ENCODE results near the gene PIEZO2.

Gene PIEZO2

GRCh38 chr18:10872304-10872703, 277.1 kb downstream of the PIEZO2 start:
- Histone ChIP-seq H3K9ac (ENCODE audit: low read length) (no peak overlapping the region), H3K4me3 (ENCODE audit: low read length) (no peak overlapping the region), H3K27me3 (ENCODE audit: control insufficient read depth, insufficient read depth, low read length) (no peaks in the 10 kb centered on the region), H3K36me3 (ENCODE audit: control insufficient read depth, low read depth, low read length) (no peaks in the 10 kb centered on the region), H3K4me1 (ENCODE audit: control insufficient read depth, low read depth, low read length) (peaks cover 8% of the 10 kb centered on the region), H3K9me3 (ENCODE audit: control insufficient read depth, low read depth, low read length) (no peaks in the 10 kb centered on the region), H3K27ac (ENCODE audit: low read length) (no peak overlapping the region)

GRCh38 chr18:10864722-10865121, 284.6 kb downstream of the PIEZO2 start:
- no peaks in the 10 kb centered on the region for H3K27me3 ChIP-seq (ENCODE audit: control insufficient read depth, insufficient read depth, low read length)
- H3K9ac ChIP-seq (ENCODE audit: low read length), result no peak overlapping the region
- no peaks in the 10 kb centered on the region for H3K36me3 ChIP-seq (ENCODE audit: control insufficient read depth, low read depth, low read length)
- H3K9me3 ChIP-seq (ENCODE audit: control insufficient read depth, low read depth, low read length), result no peaks in the 10 kb centered on the region
- H3K4me1 ChIP-seq (ENCODE audit: control insufficient read depth, low read depth, low read length), result peaks cover 7% of the 10 kb centered on the region
- H3K27ac ChIP-seq (ENCODE audit: low read length), result no peak overlapping the region
- H3K4me3 ChIP-seq (ENCODE audit: low read length), result no peak overlapping the region

GRCh38 chr18:10863026-10863425, 286.3 kb downstream of the PIEZO2 start:
- no peak overlapping the region for H3K9ac ChIP-seq (ENCODE audit: low read length)
- H3K27me3 ChIP-seq (ENCODE audit: control insufficient read depth, insufficient read depth, low read length), result no peaks in the 10 kb centered on the region
- no peak overlapping the region for H3K27ac ChIP-seq (ENCODE audit: low read length)
- H3K4me1 ChIP-seq (ENCODE audit: control insufficient read depth, low read depth, low read length), result peaks cover 7% of the 10 kb centered on the region
- no peaks in the 10 kb centered on the region for H3K9me3 ChIP-seq (ENCODE audit: control insufficient read depth, low read depth, low read length)
- H3K36me3 ChIP-seq (ENCODE audit: control insufficient read depth, low read depth, low read length), result no peaks in the 10 kb centered on the region
- H3K4me3 ChIP-seq (ENCODE audit: low read length), result no peak overlapping the region

- H3K27me3 ChIP-seq (ENCODE audit: control insufficient read depth, insufficient read depth, low read length), result no peaks in the 10 kb centered on the region
- H3K9ac ChIP-seq (ENCODE audit: low read length), result no peak overlapping the region
- no peaks in the 10 kb centered on the region for H3K9me3 ChIP-seq (ENCODE audit: control insufficient read depth, low read depth, low read length)
- no peak overlapping the region for H3K4me3 ChIP-seq (ENCODE audit: low read length)
- no peak overlapping the region for H3K27ac ChIP-seq (ENCODE audit: low read length)
- peaks cover 7% of the 10 kb centered on the region for H3K4me1 ChIP-seq (ENCODE audit: control insufficient read depth, low read depth, low read length)
- H3K36me3 ChIP-seq (ENCODE audit: control insufficient read depth, low read depth, low read length), result no peaks in the 10 kb centered on the region
Observed at GRCh38 chr18:10860928-10861327, 288.4 kb downstream of the PIEZO2 start.

GRCh38 chr18:10860382-10860781, 289.0 kb downstream of the PIEZO2 start:
- H3K9ac ChIP-seq (ENCODE audit: low read length), result no peak overlapping the region
- H3K27ac ChIP-seq (ENCODE audit: low read length), result no peak overlapping the region
- H3K4me3 ChIP-seq (ENCODE audit: low read length), result no peak overlapping the region
- no peaks in the 10 kb centered on the region for H3K36me3 ChIP-seq (ENCODE audit: control insufficient read depth, low read depth, low read length)
- H3K27me3 ChIP-seq (ENCODE audit: control insufficient read depth, insufficient read depth, low read length), result no peaks in the 10 kb centered on the region
- no peaks in the 10 kb centered on the region for H3K9me3 ChIP-seq (ENCODE audit: control insufficient read depth, low read depth, low read length)
- peaks cover 7% of the 10 kb centered on the region for H3K4me1 ChIP-seq (ENCODE audit: control insufficient read depth, low read depth, low read length)

GRCh38 chr18:10858477-10858876, 290.9 kb downstream of the PIEZO2 start:
- Histone ChIP-seq H3K27ac (ENCODE audit: low read length) (no peak overlapping the region), H3K36me3 (ENCODE audit: control insufficient read depth, low read depth, low read length) (no peaks in the 10 kb centered on the region), H3K27me3 (ENCODE audit: control insufficient read depth, insufficient read depth, low read length) (no peaks in the 10 kb centered on the region), H3K9me3 (ENCODE audit: control insufficient read depth, low read depth, low read length) (no peaks in the 10 kb centered on the region), H3K9ac (ENCODE audit: low read length) (no peak overlapping the region), H3K4me3 (ENCODE audit: low read length) (no peak overlapping the region), H3K4me1 (ENCODE audit: control insufficient read depth, low read depth, low read length) (peaks cover 7% of the 10 kb centered on the region)

- Histone ChIP-seq H3K9ac (ENCODE audit: low read length) (no peak overlapping the region), H3K4me3 (ENCODE audit: low read length) (no peak overlapping the region), H3K27ac (ENCODE audit: low read length) (no peak overlapping the region), H3K27me3 (ENCODE audit: control insufficient read depth, insufficient read depth, low read length) (no peaks in the 10 kb centered on the region), H3K9me3 (ENCODE audit: control insufficient read depth, low read depth, low read length) (no peaks in the 10 kb centered on the region), H3K4me1 (ENCODE audit: control insufficient read depth, low read depth, low read length) (peaks cover 10% of the 10 kb centered on the region), H3K36me3 (ENCODE audit: control insufficient read depth, low read depth, low read length) (no peaks in the 10 kb centered on the region)
Observed at GRCh38 chr18:10856132-10856531, 293.2 kb downstream of the PIEZO2 start.

GRCh38 chr18:10852385-10853303, 296.7 kb downstream of the PIEZO2 start:
- peaks cover 14% of the 10 kb centered on the region for H3K4me1 ChIP-seq (ENCODE audit: control insufficient read depth, low read depth, low read length)
- H3K9ac ChIP-seq (ENCODE audit: low read length), result no peak overlapping the region
- H3K36me3 ChIP-seq (ENCODE audit: control insufficient read depth, low read depth, low read length), result no peaks in the 10 kb centered on the region
- no peak overlapping the region for H3K4me3 ChIP-seq (ENCODE audit: low read length)
- no peak overlapping the region for H3K27ac ChIP-seq (ENCODE audit: low read length)
- H3K27me3 ChIP-seq (ENCODE audit: control insufficient read depth, insufficient read depth, low read length), result no peaks in the 10 kb centered on the region
- no peaks in the 10 kb centered on the region for H3K9me3 ChIP-seq (ENCODE audit: control insufficient read depth, low read depth, low read length)

- no peak overlapping the region for H3K4me3 ChIP-seq (ENCODE audit: low read length)
- no peak overlapping the region for H3K9ac ChIP-seq (ENCODE audit: low read length)
- H3K9me3 ChIP-seq (ENCODE audit: control insufficient read depth, low read depth, low read length), result no peaks in the 10 kb centered on the region
- H3K4me1 ChIP-seq (ENCODE audit: control insufficient read depth, low read depth, low read length), result peaks cover 17% of the 10 kb centered on the region
- no peaks in the 10 kb centered on the region for H3K27me3 ChIP-seq (ENCODE audit: control insufficient read depth, insufficient read depth, low read length)
- no peak overlapping the region for H3K27ac ChIP-seq (ENCODE audit: low read length)
- no peaks in the 10 kb centered on the region for H3K36me3 ChIP-seq (ENCODE audit: control insufficient read depth, low read depth, low read length)
Observed at GRCh38 chr18:10851824-10852319, 297.5 kb downstream of the PIEZO2 start.

GRCh38 chr18:10850840-10851239, 298.5 kb downstream of the PIEZO2 start:
- no peak overlapping the region for H3K4me3 ChIP-seq (ENCODE audit: low read length)
- H3K36me3 ChIP-seq (ENCODE audit: control insufficient read depth, low read depth, low read length), result no peaks in the 10 kb centered on the region
- H3K9me3 ChIP-seq (ENCODE audit: control insufficient read depth, low read depth, low read length), result no peaks in the 10 kb centered on the region
- no peak overlapping the region for H3K27ac ChIP-seq (ENCODE audit: low read length)
- H3K27me3 ChIP-seq (ENCODE audit: control insufficient read depth, insufficient read depth, low read length), result no peaks in the 10 kb centered on the region
- no peak overlapping the region for H3K9ac ChIP-seq (ENCODE audit: low read length)
- H3K4me1 ChIP-seq (ENCODE audit: control insufficient read depth, low read depth, low read length), result peaks cover 17% of the 10 kb centered on the region

- H3K36me3 ChIP-seq (ENCODE audit: control insufficient read depth, low read depth, low read length), result no peaks in the 10 kb centered on the region
- H3K9me3 ChIP-seq (ENCODE audit: control insufficient read depth, low read depth, low read length), result no peaks in the 10 kb centered on the region
- H3K27ac ChIP-seq (ENCODE audit: low read length), result no peak overlapping the region
- H3K9ac ChIP-seq (ENCODE audit: low read length), result no peak overlapping the region
- peaks cover 17% of the 10 kb centered on the region for H3K4me1 ChIP-seq (ENCODE audit: control insufficient read depth, low read depth, low read length)
- no peak overlapping the region for H3K4me3 ChIP-seq (ENCODE audit: low read length)
- no peaks in the 10 kb centered on the region for H3K27me3 ChIP-seq (ENCODE audit: control insufficient read depth, insufficient read depth, low read length)
Observed at GRCh38 chr18:10850216-10850615, 299.2 kb downstream of the PIEZO2 start.

GRCh38 chr18:10847907-10848306, 301.5 kb downstream of the PIEZO2 start:
- Histone ChIP-seq H3K9ac (ENCODE audit: low read length) (no peak overlapping the region), H3K9me3 (ENCODE audit: control insufficient read depth, low read depth, low read length) (no peaks in the 10 kb centered on the region), H3K4me1 (ENCODE audit: control insufficient read depth, low read depth, low read length) (peaks cover 17% of the 10 kb centered on the region), H3K36me3 (ENCODE audit: control insufficient read depth, low read depth, low read length) (no peaks in the 10 kb centered on the region), H3K27me3 (ENCODE audit: control insufficient read depth, insufficient read depth, low read length) (no peaks in the 10 kb centered on the region), H3K4me3 (ENCODE audit: low read length) (peak overlapping the region; percentile 14), H3K27ac (ENCODE audit: low read length) (no peak overlapping the region)
